Bronchial epithelial cell (primary cell): ENCODE measurements around the gene KIRREL1. TPM values are rescaled to one million over a fixed set of nuclear protein-coding genes. Genes with fewer than 3 reads are reported as not detected.
A peak's percentile ranks its signal among the peaks of the same experiment; 100 is the strongest.

ENCODE experiments used
- DNase-seq: peaks from one replicate; pipeline ENCODE4 v3.0.0-alpha.2; 2010; ENCODE audit warnings: low read depth
- FAIRE-seq: peaks from 2 replicates; lab custom pipeline; 2011; peaks lifted over from hg19 to GRCh38; lab: Jason Lieb, UNC
- H3K27me3 ChIP-seq: 2 replicates; pipeline ENCODE4 v1.5.1; 2011; ENCODE audit warnings: low read length; ENCODE audit not compliant: control insufficient read depth, insufficient read depth
- H3K36me3 ChIP-seq: 2 replicates; pipeline ENCODE4 v1.5.1; 2011; ENCODE audit warnings: low read length; ENCODE audit not compliant: control insufficient read depth, insufficient read depth
- H3K4me3 ChIP-seq: 2 replicates; pipeline ENCODE4 v1.5.1; 2011; ENCODE audit warnings: mild to moderate bottlenecking, low read depth, low read length, control low read depth
- total RNA-seq: library from RNA; depleted of rRNA; stranded (reverse); fragments of >200 nt; gene quantifications from 2 replicates; pipeline ENCODE4 v1.2.1, GENCODE V29; 2014
- TF ChIP-seq, protein P1 (sequence below): IDR thresholded peaks from 2 replicates; pipeline ENCODE4 v1.5.1; 2011; ENCODE audit warnings: mild to moderate bottlenecking, moderate library complexity, low read length, control low read depth, inconsistent platforms; ENCODE audit not compliant: insufficient read depth, severe bottlenecking

The KIRREL1 gene
- total RNA-seq, 1 donor from 2014 or later, result 24.2 TPM

DNA sequence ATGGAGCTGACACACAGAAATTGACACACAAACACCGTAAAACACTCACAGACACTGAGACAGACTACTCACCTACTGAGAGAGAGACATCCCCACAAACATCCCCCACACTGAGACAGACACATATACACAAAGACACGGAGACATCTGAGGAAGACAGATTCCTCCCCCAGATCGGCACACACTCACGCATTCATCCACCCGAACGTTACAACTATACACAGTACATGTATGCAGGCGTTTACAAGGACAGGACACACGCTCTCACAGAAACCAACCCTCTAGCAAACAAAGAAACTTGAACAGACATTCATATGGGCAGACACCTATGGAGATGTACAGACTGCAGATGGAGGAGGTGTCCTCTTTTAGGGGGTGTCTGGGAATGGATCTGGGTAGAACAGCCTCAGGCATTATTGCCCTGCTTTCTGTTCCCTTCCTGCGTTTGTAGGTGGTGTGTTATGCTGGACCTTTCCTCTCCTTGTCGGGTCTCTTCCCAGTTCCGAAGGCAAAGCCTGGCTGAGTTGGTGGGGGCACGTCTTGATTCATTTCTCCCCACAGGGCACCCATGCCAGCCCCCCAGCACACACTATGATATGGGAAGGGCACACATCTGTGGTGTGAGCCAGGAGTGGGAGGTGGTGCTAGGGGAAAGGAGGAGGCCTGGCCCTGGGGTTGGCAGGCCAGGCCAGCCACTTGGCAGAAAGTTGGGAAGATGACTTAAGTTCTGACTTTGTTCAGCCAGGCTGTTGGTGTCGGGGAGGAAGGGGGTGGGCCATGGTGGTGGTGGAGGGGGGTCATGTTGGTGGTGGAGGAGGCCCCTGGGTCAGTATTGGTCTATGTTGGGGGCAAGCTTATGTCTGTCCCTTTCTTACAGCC is 1.5 kb downstream of the KIRREL1 start:
- Histone ChIP-seq H3K27me3 (no peaks in the 10 kb centered on the region), H3K36me3 (peaks cover 1% of the 10 kb centered on the region), H3K4me3 (peak overlapping the region; percentile 83)
- peak; percentile 32 for DNase-seq
- FAIRE-seq, result peak; percentile 95
- TF ChIP-seq, protein P1, sequence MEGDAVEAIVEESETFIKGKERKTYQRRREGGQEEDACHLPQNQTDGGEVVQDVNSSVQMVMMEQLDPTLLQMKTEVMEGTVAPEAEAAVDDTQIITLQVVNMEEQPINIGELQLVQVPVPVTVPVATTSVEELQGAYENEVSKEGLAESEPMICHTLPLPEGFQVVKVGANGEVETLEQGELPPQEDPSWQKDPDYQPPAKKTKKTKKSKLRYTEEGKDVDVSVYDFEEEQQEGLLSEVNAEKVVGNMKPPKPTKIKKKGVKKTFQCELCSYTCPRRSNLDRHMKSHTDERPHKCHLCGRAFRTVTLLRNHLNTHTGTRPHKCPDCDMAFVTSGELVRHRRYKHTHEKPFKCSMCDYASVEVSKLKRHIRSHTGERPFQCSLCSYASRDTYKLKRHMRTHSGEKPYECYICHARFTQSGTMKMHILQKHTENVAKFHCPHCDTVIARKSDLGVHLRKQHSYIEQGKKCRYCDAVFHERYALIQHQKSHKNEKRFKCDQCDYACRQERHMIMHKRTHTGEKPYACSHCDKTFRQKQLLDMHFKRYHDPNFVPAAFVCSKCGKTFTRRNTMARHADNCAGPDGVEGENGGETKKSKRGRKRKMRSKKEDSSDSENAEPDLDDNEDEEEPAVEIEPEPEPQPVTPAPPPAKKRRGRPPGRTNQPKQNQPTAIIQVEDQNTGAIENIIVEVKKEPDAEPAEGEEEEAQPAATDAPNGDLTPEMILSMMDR, result no peak

DNA sequence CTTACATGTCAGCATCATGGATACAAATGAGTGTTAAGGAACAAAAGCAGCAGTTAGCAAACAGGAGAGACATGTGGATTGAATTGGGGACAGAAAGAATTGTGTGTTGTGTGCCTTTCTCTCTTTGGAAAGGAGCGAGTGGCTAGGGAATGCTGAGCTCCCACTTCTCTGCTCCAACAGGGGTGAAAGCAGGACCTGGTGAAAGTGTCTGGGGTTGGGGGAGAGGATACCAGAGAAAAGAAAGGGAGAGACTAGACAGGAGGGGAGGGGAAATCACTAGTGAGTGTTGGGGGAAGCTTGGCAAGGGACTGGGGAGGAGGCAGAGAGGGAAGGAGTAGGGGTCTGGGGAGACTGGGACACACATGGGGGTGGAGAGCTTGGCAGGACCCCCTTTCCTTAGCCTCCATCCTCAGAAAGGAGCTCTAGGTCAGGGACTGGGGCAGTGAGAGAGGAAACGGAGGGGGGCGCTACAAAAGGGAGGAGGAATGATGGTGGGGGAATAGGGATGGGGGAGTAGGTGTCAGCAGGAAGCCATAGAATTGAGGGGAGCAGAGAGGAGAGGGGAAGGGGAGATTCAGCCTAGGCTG is 2.2 kb downstream of the KIRREL1 start:
- FAIRE-seq (no peak), DNase-seq (no peak)
- Histone ChIP-seq H3K27me3 (no peaks in the 10 kb centered on the region), H3K36me3 (peaks cover 1% of the 10 kb centered on the region), H3K4me3 (no peak overlapping the region)
- TF ChIP-seq, protein P1, result no peak

DNA sequence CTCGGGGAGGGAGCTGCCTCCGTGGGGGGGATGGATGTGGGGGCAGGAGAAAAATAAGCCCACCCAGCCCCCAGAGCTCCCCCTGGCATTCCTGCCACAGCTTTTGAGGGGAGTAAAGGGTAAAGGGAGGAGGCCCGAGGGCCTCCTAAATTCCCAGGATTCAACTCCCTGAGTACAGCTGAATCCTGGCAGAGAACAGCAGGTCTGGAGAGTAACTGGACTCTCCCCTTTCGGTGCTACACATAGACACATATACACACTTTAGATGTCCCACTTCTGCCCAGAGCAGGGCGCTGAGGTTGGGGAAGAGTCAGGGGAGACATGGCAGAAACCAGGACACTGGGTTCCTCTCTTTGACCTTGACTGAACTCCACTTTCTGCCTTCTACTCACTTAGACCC is 3.0 kb downstream of the KIRREL1 start:
- peaks cover 1% of the 10 kb centered on the region for H3K36me3 ChIP-seq
- no peaks in the 10 kb centered on the region for H3K27me3 ChIP-seq
- TF ChIP-seq, protein P1, result no peak
- H3K4me3 ChIP-seq, result no peak overlapping the region
- no peak for DNase-seq
- no peak for FAIRE-seq

DNA sequence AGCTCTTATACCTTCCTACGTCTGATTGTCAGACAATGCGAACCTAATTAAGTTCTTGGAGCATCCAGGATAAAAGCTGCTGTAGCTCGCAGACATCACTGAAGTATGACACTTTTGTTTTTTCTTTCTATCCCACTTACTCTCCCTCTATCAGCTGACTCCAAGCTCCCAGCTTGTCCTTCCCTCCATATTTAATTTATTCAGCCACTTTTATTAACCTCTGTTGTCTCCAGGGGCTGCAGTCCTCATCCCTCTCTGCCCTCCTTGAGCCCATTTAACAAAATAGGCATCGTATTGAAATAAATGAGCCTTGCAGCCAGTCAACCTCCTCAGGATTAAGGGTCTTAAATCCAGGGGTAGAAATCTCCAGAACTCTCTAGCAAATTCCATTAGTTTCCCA is 7.1 kb downstream of the KIRREL1 start:
- FAIRE-seq, result no peak
- peaks cover 1% of the 10 kb centered on the region for H3K36me3 ChIP-seq
- TF ChIP-seq, protein P1, result no peak

DNA sequence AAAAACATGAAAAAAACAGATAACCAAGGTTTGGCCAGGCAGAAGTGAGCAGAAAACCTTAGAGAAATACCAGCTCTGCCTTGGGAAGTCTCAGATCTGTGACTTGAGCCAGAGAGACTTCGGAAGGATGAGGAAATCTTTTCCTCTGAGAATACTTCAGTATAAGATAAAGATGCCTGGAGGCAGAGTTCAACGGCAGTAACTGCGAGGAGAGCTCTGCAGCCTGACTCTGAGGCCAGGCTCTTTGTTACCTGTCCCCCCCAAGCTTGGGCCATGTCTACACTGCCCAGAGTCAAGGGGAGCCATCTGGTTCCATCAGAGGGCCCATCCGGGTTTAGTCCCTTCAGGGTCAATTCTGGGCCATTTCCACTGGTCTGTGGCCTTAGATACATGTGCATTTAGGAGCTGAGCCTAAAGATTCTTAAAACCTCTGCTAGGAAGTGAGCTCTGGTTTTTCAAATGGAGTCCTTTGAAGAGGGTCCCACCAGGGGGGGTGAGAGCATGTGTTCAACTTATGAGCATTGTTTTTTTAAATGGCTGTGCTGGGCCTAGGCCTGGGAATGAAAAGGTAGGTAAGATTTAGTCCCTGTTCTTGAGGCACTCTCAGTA is 8.7 kb downstream of the KIRREL1 start:
- DNase-seq (peak; percentile 28), FAIRE-seq (no peak)
- TF ChIP-seq, protein P1, result no peak
- Histone ChIP-seq H3K4me3 (no peak overlapping the region), H3K27me3 (no peaks in the 10 kb centered on the region), H3K36me3 (peaks cover 1% of the 10 kb centered on the region)

More for the DNA sequence above, 7.1 kb downstream of the KIRREL1 start:
- DNase-seq, result no peak
- no peak overlapping the region for H3K4me3 ChIP-seq
- H3K27me3 ChIP-seq, result no peaks in the 10 kb centered on the region
